HG03045 (cell line): ENCODE results near the gene RASAL2.
A peak's percentile ranks its signal among the peaks of the same experiment; 100 is the strongest.
"Not testable (repeated sequence)": the region's sequence is repeated elsewhere in the genome, so short reads cannot be mapped to it uniquely, and the experiment has no call there.

ENCODE experiments used
- ATAC-seq: cut with Tn5 transposase; IDR thresholded peaks from one replicate; pipeline ENCODE4 v1.9.1; 2021; ENCODE audit warnings: mild to moderate bottlenecking, moderate library complexity; ENCODE audit not compliant: unreplicated experiment

The RASAL2 gene

GRCh38 chr1:178500091-178500770, 406.3 kb downstream of the RASAL2 start:
- no peak for ATAC-seq

GRCh38 chr1:178500936-178501554, 407.1 kb downstream of the RASAL2 start:
- ATAC-seq = no peak

DNA sequence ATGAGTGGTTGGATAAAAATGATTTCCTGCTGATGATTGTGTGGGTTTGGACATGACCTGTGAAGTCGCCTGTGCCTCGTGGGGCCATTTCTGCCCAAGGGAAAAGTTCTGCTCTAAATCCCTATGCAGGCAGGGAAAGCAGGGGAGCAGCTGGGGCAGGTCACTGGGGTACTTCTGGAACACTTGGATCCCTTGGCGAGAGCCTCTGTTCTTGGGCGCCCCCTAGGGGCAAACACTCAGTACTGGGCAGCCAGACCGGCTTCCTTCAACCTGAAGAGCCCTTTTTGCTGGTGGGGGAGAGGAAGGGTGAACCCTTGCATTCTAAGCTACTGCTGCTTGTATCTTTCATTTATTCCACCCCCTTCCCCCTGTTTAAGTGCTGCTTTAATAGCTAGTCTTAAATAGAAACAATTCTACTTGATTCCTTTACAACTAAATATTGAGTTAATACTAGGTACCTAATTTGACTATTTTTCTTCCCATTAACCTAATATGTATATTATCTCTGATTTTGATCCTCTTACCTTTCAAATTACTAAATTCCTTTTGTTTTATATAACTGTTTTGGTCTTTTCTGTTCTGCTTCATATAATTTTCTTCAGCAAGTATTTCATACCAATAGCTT, 407.9 kb downstream of the RASAL2 start:
- peak; percentile 75 for ATAC-seq

DNA sequence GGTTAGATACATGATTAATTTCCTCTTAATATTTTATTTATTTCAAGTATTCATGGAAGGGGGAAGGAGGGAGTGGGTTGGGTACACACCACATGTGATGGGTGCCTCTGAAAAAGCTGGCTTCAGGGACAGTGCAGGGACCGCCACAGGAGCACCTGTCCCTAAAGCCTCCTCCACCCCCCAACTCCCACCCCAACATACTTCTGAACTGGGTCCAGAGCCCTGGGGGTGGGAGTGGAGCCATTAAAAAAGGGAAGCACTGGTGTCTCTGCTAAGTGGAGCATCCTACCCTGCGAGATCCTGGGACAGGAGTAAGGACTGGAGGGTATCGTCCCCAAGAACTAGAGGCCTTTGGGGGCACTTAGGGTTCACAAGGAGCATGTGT, 408.4 kb downstream of the RASAL2 start:
- no peak for ATAC-seq

GRCh38 chr1:178502856-178503255, 409.0 kb downstream of the RASAL2 start:
- no peak for ATAC-seq

DNA sequence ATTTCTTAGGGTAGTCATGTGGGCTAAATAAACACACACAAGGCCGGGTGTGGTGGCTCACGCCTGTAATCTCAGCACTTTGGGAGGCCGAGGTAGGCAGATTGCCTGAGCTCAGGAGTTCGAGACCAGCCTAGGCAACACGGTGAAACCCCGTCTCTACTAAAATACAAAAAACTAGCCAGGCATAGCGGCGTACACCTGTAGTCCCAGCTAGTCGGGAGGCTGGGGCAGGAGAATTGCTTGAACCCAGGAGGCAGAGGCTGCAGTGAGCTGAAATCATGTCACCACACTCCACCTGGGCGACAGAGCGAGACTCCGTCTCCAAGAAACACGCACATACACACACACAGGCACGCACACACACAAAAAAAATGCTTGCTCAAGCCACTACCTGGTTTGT, 409.4 kb downstream of the RASAL2 start:
- not testable (repeated sequence) for ATAC-seq

DNA sequence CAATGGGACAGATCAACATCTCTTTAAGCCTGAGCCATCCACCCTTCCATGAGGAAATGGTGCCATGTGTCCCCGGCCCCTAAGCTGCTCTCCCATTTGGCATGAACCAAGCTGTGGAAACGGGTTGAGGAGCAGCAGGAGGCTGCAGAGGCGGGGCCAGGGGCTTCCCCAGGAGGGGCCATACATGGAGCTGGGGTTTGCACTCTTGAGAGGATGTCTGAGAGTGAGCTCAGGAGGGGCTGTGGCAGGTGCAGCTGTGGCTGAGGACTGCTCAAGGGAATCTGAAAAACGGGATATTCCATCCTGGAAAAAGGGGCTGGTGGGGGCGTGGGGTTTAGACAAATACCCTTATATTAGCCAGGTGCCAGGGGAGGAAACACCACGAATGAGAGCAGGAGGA, 409.9 kb downstream of the RASAL2 start:
- no peak for ATAC-seq

GRCh38 chr1:178504286-178504685, 410.4 kb downstream of the RASAL2 start:
- ATAC-seq = no peak

GRCh38 chr1:178506177-178506576, 412.3 kb downstream of the RASAL2 start:
- ATAC-seq = no peak

GRCh38 chr1:178506669-178507068, 412.8 kb downstream of the RASAL2 start:
- no peak for ATAC-seq

- no peak for ATAC-seq
Measured at GRCh38 chr1:178509414-178510007, 415.6 kb downstream of the RASAL2 start.

GRCh38 chr1:178510155-178510554, 416.3 kb downstream of the RASAL2 start:
- no peak for ATAC-seq

GRCh38 chr1:178512566-178513277, 418.8 kb downstream of the RASAL2 start, which contains the start of gene TEX35:
TEX35 (plus strand) TSS chr1:178513109; CDS start chr1:178513189, 80 bp downstream.
- no peak for ATAC-seq

- no peak for ATAC-seq
Measured at GRCh38 chr1:178513278-178513983, 419.5 kb downstream of the RASAL2 start.

GRCh38 chr1:178516110-178516509, 422.2 kb downstream of the RASAL2 start:
- ATAC-seq = no peak

DNA sequence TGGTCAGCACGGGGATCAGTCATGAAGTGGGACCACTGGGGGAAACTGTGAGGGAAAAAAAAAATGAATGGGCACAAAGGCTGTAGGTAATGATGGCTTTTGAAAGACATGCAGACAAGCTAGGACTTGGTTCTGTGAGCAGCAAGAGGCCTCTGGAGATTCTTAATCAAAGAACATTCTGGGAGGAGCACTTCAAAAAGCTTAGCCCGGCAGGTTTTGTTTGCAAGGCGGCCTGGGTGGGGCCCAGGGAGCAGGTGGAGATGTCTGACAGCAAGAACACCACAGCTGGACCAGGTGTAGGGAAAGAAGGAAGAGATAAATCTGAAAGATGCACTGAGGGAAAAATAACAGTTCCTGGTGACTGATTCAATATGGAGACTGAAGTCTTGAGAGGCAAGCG, 425.0 kb downstream of the RASAL2 start:
- ATAC-seq = no peak

DNA sequence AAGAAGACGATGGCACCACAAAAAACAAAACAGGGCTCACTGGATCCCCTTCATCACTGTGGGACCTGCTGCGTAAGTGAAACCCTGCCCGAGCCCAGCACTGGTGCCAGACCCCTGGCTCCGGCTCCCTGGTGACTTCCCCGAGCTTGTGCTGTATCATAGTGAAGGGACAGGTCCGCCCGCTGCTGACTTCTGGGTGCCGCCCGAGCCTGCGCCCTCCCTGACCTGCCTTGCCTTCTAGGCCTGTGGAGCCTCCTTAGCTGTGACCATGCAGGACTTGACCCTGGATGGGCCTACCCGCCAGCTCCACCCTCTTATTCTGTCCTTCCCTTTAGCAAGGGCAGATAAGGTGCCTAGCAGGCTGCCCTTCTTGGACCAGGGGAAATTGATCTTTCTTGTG, 426.9 kb downstream of the RASAL2 start:
- ATAC-seq = no peak

GRCh38 chr1:178521241-178521640, 427.3 kb downstream of the RASAL2 start:
- no peak for ATAC-seq

DNA sequence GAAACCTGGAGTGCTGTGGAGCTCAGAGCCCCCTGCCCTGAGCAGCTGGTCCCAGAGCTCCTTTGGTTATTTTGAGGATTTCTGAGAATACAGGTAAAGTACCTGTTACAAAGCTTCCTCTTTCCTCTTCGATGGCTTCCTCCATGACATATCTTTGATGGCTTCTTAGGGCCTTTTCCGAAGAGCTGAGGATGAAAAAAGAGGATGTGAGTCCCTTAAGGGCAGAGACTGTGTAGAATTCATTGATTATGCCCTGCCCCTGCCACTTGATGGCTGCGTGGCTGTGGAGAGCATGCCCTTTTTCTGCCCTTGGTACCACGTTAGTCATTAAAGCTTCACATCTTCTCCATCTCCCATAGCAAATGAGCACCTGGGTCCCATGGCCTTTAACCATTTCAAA, 433.2 kb downstream of the RASAL2 start:
- no peak for ATAC-seq

DNA sequence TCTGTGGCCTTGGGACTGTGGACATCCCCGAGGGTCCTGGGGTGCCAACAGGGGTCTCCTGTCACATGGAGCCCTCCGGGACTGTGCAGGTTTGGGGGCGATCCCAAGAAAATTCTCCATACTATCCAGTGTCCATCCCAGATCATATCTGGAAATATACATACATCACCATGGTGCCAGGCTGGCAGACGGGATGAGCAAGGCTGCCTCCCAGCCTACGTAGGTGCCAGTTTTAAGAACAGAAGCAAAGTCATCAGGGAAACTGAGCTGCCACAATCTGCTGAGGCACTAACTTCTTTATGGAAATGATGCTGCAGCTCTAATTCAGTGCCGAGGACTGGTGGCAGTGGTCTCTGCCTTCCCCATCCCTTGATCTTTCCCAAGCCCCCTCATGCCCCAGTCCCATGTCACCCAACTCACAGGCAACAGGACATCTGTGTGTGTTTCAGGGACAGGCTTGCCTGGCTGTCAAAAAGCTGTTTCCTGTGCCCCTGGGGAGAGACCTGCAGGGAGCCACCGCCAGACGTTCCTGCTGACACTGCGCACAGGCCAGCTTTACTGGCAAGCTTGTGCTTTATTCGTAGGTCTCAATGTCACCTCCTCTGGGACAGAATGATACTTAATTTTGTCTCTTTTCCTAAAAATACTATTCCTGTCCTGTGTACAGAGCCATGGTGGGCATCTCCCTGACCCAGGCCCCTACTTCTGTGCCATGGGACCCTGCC, 434.5 kb downstream of the RASAL2 start:
- ATAC-seq = no peak
